Measurements from ENCODE around the gene MRGPRF.

- TF ChIP-seq POLR2AphosphoS5 (IDR thresholded peaks at IDR 0.05; ENCODE audit: low read depth, low read length), result no peak
- TF ChIP-seq TAF1 (IDR thresholded peaks at IDR 0.05; ENCODE audit: borderline replicate concordance, insufficient read depth, low read length), result no peak
- no peak for TF ChIP-seq SIN3A (IDR thresholded peaks at IDR 0.05; ENCODE audit: borderline replicate concordance, insufficient read depth, low read length)
- TF ChIP-seq, protein P1, sequence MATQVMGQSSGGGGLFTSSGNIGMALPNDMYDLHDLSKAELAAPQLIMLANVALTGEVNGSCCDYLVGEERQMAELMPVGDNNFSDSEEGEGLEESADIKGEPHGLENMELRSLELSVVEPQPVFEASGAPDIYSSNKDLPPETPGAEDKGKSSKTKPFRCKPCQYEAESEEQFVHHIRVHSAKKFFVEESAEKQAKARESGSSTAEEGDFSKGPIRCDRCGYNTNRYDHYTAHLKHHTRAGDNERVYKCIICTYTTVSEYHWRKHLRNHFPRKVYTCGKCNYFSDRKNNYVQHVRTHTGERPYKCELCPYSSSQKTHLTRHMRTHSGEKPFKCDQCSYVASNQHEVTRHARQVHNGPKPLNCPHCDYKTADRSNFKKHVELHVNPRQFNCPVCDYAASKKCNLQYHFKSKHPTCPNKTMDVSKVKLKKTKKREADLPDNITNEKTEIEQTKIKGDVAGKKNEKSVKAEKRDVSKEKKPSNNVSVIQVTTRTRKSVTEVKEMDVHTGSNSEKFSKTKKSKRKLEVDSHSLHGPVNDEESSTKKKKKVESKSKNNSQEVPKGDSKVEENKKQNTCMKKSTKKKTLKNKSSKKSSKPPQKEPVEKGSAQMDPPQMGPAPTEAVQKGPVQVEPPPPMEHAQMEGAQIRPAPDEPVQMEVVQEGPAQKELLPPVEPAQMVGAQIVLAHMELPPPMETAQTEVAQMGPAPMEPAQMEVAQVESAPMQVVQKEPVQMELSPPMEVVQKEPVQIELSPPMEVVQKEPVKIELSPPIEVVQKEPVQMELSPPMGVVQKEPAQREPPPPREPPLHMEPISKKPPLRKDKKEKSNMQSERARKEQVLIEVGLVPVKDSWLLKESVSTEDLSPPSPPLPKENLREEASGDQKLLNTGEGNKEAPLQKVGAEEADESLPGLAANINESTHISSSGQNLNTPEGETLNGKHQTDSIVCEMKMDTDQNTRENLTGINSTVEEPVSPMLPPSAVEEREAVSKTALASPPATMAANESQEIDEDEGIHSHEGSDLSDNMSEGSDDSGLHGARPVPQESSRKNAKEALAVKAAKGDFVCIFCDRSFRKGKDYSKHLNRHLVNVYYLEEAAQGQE (IDR thresholded peaks at IDR 0.05; ENCODE audit: insufficient read depth in 1 of 2, low read depth in 2 of 2, low read length in 2 of 2), result no peak
- TF ChIP-seq FOXP2 (optimal IDR thresholded peaks at IDR 0.05; ENCODE audit: borderline replicate concordance, extremely low read depth, extremely low read length, insufficient read depth), result no peak
Measured at GRCh38 chr11:68996376-68997123, 16.5 kb downstream of the MRGPRF start.

Measured in PFSK-1 (cell line).